Astrocyte (in vitro differentiated cells and primary cell): Measurements from ENCODE around the gene TMCO2. TPM values are rescaled to one million over a fixed set of nuclear protein-coding genes. Genes with fewer than 3 reads are reported as not detected.
A peak's percentile ranks its signal among the peaks of the same experiment; 100 is the strongest.

Experiments used
- DNase-seq: peaks from one replicate; pipeline ENCODE4 v3.0.0-alpha.2; 2010; ENCODE audit warnings: low read depth
- FAIRE-seq: peaks from 2 replicates; lab custom pipeline; 2011; peaks lifted over from hg19 to GRCh38; lab: Jason Lieb, UNC
- H2AFZ ChIP-seq: 2 replicates; pipeline ENCODE4 v1.6.0; 2012; ENCODE audit warnings: low read depth, low read length, inconsistent platforms
- H3K27ac ChIP-seq: 2 replicates; pipeline ENCODE4 v1.5.1; 2011; ENCODE audit warnings: low read depth, low read length, inconsistent platforms
- H3K27me3 ChIP-seq: 2 replicates; pipeline ENCODE4 v1.6.0; 2011; ENCODE audit warnings: low read length, inconsistent platforms; ENCODE audit not compliant: insufficient read depth
- H3K36me3 ChIP-seq: 2 replicates; pipeline ENCODE4 v1.5.1; 2011; ENCODE audit warnings: low read length, inconsistent platforms; ENCODE audit not compliant: insufficient read depth
- H3K4me1 ChIP-seq: 2 replicates; pipeline ENCODE4 v1.5.1; 2011; ENCODE audit warnings: low read length, inconsistent platforms; ENCODE audit not compliant: insufficient read depth
- H3K4me2 ChIP-seq: 2 replicates; pipeline ENCODE4 v1.6.0; 2012; ENCODE audit warnings: low read length, inconsistent platforms
- H3K4me3 ChIP-seq: 2 replicates; pipeline ENCODE4 v1.5.1; 2011; ENCODE audit warnings: low read depth, mild to moderate bottlenecking, low read length, inconsistent platforms; ENCODE audit not compliant: insufficient read depth
- H3K79me2 ChIP-seq: 2 replicates; pipeline ENCODE4 v1.6.0; 2012; ENCODE audit warnings: mild to moderate bottlenecking, low read length, inconsistent platforms; ENCODE audit not compliant: insufficient read depth
- H3K9ac ChIP-seq: 2 replicates; pipeline ENCODE4 v1.6.0; 2012; ENCODE audit warnings: mild to moderate bottlenecking, low read length, inconsistent platforms
- H3K9me3 ChIP-seq: 2 replicates; pipeline ENCODE4 v1.5.1; 2012; ENCODE audit warnings: low read depth, mild to moderate bottlenecking, low read length, inconsistent platforms; ENCODE audit not compliant: insufficient read depth
- H4K20me1 ChIP-seq: 2 replicates; pipeline ENCODE4 v1.6.0; 2012; ENCODE audit warnings: low read length, inconsistent platforms; ENCODE audit not compliant: insufficient read depth
- H3K27ac Mint-ChIP-seq: one replicate; pipeline ENCODE4 v1.8.0; 2021; ENCODE audit warnings: mild to moderate bottlenecking, mixed read lengths; ENCODE audit not compliant: unreplicated experiment
- H3K27me3 Mint-ChIP-seq: one replicate; pipeline ENCODE4 v1.8.0; 2021; ENCODE audit warnings: low read depth, mixed read lengths; ENCODE audit not compliant: unreplicated experiment
- H3K36me3 Mint-ChIP-seq: one replicate; pipeline ENCODE4 v1.8.0; 2021; ENCODE audit warnings: low read depth, mixed read lengths; ENCODE audit not compliant: unreplicated experiment
- H3K4me1 Mint-ChIP-seq: one replicate; pipeline ENCODE4 v1.8.0; 2021; ENCODE audit warnings: low read depth, mixed read lengths; ENCODE audit not compliant: unreplicated experiment
- H3K4me3 Mint-ChIP-seq: one replicate; pipeline ENCODE4 v1.8.0; 2021; ENCODE audit warnings: mild to moderate bottlenecking, moderate library complexity, mixed read lengths; ENCODE audit not compliant: unreplicated experiment
- H3K9me3 Mint-ChIP-seq: one replicate; pipeline ENCODE4 v1.8.0; 2021; ENCODE audit warnings: mild to moderate bottlenecking, mixed read lengths; ENCODE audit not compliant: unreplicated experiment
- EZH2 ChIP-seq: IDR thresholded peaks from 2 replicates; pipeline ENCODE4 v1.6.1; 2012; ENCODE audit warnings: mild to moderate bottlenecking, low read length, inconsistent platforms; ENCODE audit not compliant: insufficient read depth
- total RNA-seq: library from RNA; stranded (reverse); gene quantifications from 2 replicates; pipeline ENCODE4 v1.2.1, GENCODE V29; 2021
- TF ChIP-seq, protein P1 (sequence below): IDR thresholded peaks from 2 replicates; pipeline ENCODE4 v1.5.1; 2011; ENCODE audit warnings: low read depth, mild to moderate bottlenecking, inconsistent platforms, low read length, moderate library complexity; ENCODE audit not compliant: insufficient read depth

The TMCO2 gene
- total RNA-seq, 1 donor from 2014 or later: not detected

DNA sequence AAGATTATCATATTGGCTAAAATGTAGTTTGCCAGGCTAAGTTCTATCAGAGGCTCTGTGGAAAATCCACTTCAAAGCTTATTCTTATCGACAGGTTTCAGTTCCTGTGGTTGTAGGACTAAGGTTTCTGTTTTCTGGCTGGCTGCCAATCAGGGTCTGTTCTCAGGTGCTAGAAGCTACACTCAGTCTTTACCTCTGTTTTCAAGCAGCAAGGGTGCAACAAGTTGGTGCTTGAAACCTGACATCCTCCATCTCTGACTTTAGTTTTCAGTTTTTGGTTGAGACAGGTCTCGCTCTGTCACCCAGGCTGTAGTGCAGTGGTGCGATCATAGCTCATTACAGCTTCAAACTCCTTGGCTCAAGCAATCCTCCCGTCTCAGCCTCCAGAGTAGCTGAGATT is 15.3 kb upstream of the TMCO2 start:
- Histone ChIP-seq H3K27ac (no peak overlapping the region), H3K9ac (no peak overlapping the region), H3K9me3 (no peaks in the 10 kb centered on the region), H4K20me1 (no peaks in the 10 kb centered on the region), H3K27me3 (no peaks in the 10 kb centered on the region), H3K4me2 (no peak overlapping the region), H3K36me3 (peaks cover 27% of the 10 kb centered on the region), H3K4me3 (no peak overlapping the region), H2AFZ (no peak overlapping the region), H3K79me2 (no peaks in the 10 kb centered on the region), H3K4me1 (no peaks in the 10 kb centered on the region)
- no peak overlapping the region for H3K27ac Mint-ChIP-seq
- DNase-seq (no peak), FAIRE-seq (no peak)
- no peaks in the 10 kb centered on the region for H3K9me3 Mint-ChIP-seq
- TF ChIP-seq, protein P1, sequence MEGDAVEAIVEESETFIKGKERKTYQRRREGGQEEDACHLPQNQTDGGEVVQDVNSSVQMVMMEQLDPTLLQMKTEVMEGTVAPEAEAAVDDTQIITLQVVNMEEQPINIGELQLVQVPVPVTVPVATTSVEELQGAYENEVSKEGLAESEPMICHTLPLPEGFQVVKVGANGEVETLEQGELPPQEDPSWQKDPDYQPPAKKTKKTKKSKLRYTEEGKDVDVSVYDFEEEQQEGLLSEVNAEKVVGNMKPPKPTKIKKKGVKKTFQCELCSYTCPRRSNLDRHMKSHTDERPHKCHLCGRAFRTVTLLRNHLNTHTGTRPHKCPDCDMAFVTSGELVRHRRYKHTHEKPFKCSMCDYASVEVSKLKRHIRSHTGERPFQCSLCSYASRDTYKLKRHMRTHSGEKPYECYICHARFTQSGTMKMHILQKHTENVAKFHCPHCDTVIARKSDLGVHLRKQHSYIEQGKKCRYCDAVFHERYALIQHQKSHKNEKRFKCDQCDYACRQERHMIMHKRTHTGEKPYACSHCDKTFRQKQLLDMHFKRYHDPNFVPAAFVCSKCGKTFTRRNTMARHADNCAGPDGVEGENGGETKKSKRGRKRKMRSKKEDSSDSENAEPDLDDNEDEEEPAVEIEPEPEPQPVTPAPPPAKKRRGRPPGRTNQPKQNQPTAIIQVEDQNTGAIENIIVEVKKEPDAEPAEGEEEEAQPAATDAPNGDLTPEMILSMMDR: no peak
- TF ChIP-seq EZH2: no peak
- no peak overlapping the region for H3K4me3 Mint-ChIP-seq
- H3K27me3 Mint-ChIP-seq: no peaks in the 10 kb centered on the region
- peaks cover 11% of the 10 kb centered on the region for H3K36me3 Mint-ChIP-seq
- H3K4me1 Mint-ChIP-seq: no peaks in the 10 kb centered on the region

DNA sequence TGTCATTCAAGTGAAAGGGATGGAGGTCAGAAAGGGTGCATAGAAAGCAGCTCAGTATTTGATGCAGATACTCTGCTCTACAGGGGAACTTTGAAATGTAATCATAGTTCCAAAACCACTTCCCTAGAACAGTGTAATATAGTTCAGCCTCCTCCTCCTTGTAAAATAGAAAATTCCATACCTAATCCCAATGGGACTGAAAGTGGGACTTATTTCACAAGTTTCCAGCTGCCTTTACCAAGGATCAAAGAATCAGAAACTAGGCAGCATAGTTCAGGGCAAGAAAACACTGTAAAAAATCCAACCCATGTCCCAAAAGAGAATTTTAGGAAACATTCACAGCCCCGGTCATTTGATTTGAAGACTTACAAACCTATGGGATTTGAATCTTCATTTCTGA is 8.1 kb upstream of the TMCO2 start:
- FAIRE-seq (no peak), DNase-seq (no peak)
- Histone ChIP-seq H3K4me1 (peaks cover 16% of the 10 kb centered on the region), H3K9ac (no peak overlapping the region), H3K27ac (no peak overlapping the region), H2AFZ (no peak overlapping the region), H3K4me3 (no peak overlapping the region), H3K79me2 (no peaks in the 10 kb centered on the region), H3K27me3 (no peaks in the 10 kb centered on the region), H3K4me2 (no peak overlapping the region), H3K36me3 (peaks cover 34% of the 10 kb centered on the region), H4K20me1 (no peaks in the 10 kb centered on the region), H3K9me3 (no peaks in the 10 kb centered on the region)
- peaks cover 2% of the 10 kb centered on the region for H3K9me3 Mint-ChIP-seq
- H3K4me1 Mint-ChIP-seq: peaks cover 13% of the 10 kb centered on the region
- TF ChIP-seq, protein P1: no peak
- no peak for TF ChIP-seq EZH2
- H3K36me3 Mint-ChIP-seq: peaks cover 9% of the 10 kb centered on the region
- no peaks in the 10 kb centered on the region for H3K27me3 Mint-ChIP-seq
- peak overlapping the region; percentile 14 for H3K27ac Mint-ChIP-seq
- no peak overlapping the region for H3K4me3 Mint-ChIP-seq

GRCh38 chr1:40240390-40240789 is 7.3 kb upstream of the TMCO2 start:
- Histone ChIP-seq H4K20me1 (no peaks in the 10 kb centered on the region), H3K79me2 (no peaks in the 10 kb centered on the region), H3K4me1 (peaks cover 20% of the 10 kb centered on the region), H3K4me2 (no peak overlapping the region), H3K9ac (no peak overlapping the region), H3K4me3 (no peak overlapping the region), H2AFZ (no peak overlapping the region), H3K9me3 (no peaks in the 10 kb centered on the region), H3K27ac (no peak overlapping the region), H3K36me3 (peaks cover 32% of the 10 kb centered on the region), H3K27me3 (no peaks in the 10 kb centered on the region)
- no peak overlapping the region for H3K4me3 Mint-ChIP-seq
- peaks cover 2% of the 10 kb centered on the region for H3K9me3 Mint-ChIP-seq
- peaks cover 16% of the 10 kb centered on the region for H3K4me1 Mint-ChIP-seq
- no peak for TF ChIP-seq EZH2
- TF ChIP-seq, protein P1: no peak
- FAIRE-seq (no peak), DNase-seq (no peak)
- no peak overlapping the region for H3K27ac Mint-ChIP-seq
- H3K27me3 Mint-ChIP-seq: no peaks in the 10 kb centered on the region
- peaks cover 8% of the 10 kb centered on the region for H3K36me3 Mint-ChIP-seq
